Hepatocyte (in vitro differentiated cells): Measurements from ENCODE around the gene MLX. TPM values are rescaled to one million over a fixed set of nuclear protein-coding genes. Genes with fewer than 3 reads are reported as not detected.

Source experiments
- DNase-seq: peaks from one replicate; pipeline ENCODE4 v3.0.0-alpha.2; 2016; ENCODE audit warnings: low spot score
- H2AFZ ChIP-seq: fragments of 200-600 bp; sonication (generic); 2 replicates; pipeline ENCODE4 v1.6.0; 2016; ENCODE audit warnings: antibody characterized with exemption, mild to moderate bottlenecking
- H3K27ac ChIP-seq: fragments of 200-600 bp; sonication (generic); 2 replicates; pipeline ENCODE4 v1.5.1; 2016; ENCODE audit warnings: mild to moderate bottlenecking
- H3K27me3 ChIP-seq: fragments of 200-600 bp; sonication (generic); 2 replicates; pipeline ENCODE4 v1.6.1; 2016
- H3K36me3 ChIP-seq: fragments of 200-600 bp; sonication (generic); replicated peaks from 2 replicates; pipeline ENCODE4 v1.5.1; 2016; ENCODE audit warnings: low read depth; ENCODE audit not compliant: insufficient read depth
- H3K4me1 ChIP-seq: fragments of 200-600 bp; sonication (generic); 2 replicates; pipeline ENCODE4 v1.5.1; 2016; ENCODE audit warnings: mild to moderate bottlenecking, moderate library complexity; ENCODE audit not compliant: insufficient read depth
- H3K4me2 ChIP-seq: fragments of 200-600 bp; sonication (generic); 2 replicates; pipeline ENCODE4 v1.6.0; 2016
- H3K4me3 ChIP-seq: fragments of 200-600 bp; sonication (generic); 2 replicates; pipeline ENCODE4 v1.5.1; 2016; ENCODE audit warnings: mild to moderate bottlenecking
- H3K79me2 ChIP-seq: fragments of 200-600 bp; sonication (generic); 2 replicates; pipeline ENCODE4 v1.6.0; 2017; ENCODE audit warnings: mild to moderate bottlenecking
- H3K9me2 ChIP-seq: fragments of 200-600 bp; sonication (generic); replicated peaks from 2 replicates; pipeline ENCODE4 v1.6.0; 2017; ENCODE audit warnings: mild to moderate bottlenecking; ENCODE audit not compliant: insufficient read depth
- H3K9me3 ChIP-seq: fragments of 200-600 bp; sonication (generic); 2 replicates; pipeline ENCODE4 v1.5.1; 2016; ENCODE audit warnings: low read depth, mild to moderate bottlenecking
- H4K20me1 ChIP-seq: fragments of 200-600 bp; sonication (generic); 2 replicates; pipeline ENCODE4 v1.6.0; 2016; ENCODE audit warnings: mild to moderate bottlenecking; ENCODE audit not compliant: insufficient read depth, poor library complexity, severe bottlenecking
- CTCF ChIP-seq: fragments of 200-600 bp; sonication (generic); IDR thresholded peaks from 2 replicates; pipeline ENCODE4 v1.5.1; 2016; ENCODE audit warnings: antibody characterized with exemption, mild to moderate bottlenecking; ENCODE audit not compliant: poor library complexity
- EZH2 ChIP-seq: fragments of 200-600 bp; sonication (generic); IDR thresholded peaks from 2 replicates; pipeline ENCODE4 v1.6.1; 2016; ENCODE audit warnings: antibody characterized with exemption, mild to moderate bottlenecking, borderline replicate concordance
- EZH2phosphoT487 ChIP-seq: fragments of 200-600 bp; sonication (generic); IDR thresholded peaks from one replicate; pipeline ENCODE4 v1.6.1; 2018; ENCODE audit warnings: antibody characterized with exemption, mild to moderate bottlenecking, low read depth, moderate library complexity; ENCODE audit not compliant: unreplicated experiment, severe bottlenecking
- WGBS: methylation state at CpG from one replicate; pipeline ENCODE4 v1.1.6; 2016; ENCODE audit warnings: low lambda C conversion rate; ENCODE audit errors: missing lambda C conversion rate; 5-methylcytosine and 5-hydroxymethylcytosine counted together
- polyA plus RNA-seq: library from polyadenylated mRNA; unstranded; fragments of >200 nt; fragmentation: Nextera tagmentation; extraction: Ambion mirVana; gene quantifications from 2 replicates; pipeline ENCODE4 v1.2.1, GENCODE V29; 2016
- total RNA-seq: library from RNA; depleted of rRNA; stranded (reverse); fragments of >200 nt; gene quantifications from 2 replicates; pipeline ENCODE4 v1.2.3, GENCODE V29; 2014

Gene MLX
- total and polyA plus RNA-seq, 2 experiments from 2014 or later: 29.7 to 39.5 TPM

- Histone ChIP-seq H3K9me2 (no peaks in the 10 kb centered on the region), H3K4me2 (no peak overlapping the region), H3K79me2 (peaks cover 7% of the 10 kb centered on the region), H2AFZ (no peak overlapping the region), H4K20me1 (no peaks in the 10 kb centered on the region), H3K27me3 (no peaks in the 10 kb centered on the region), H3K9me3 (no peaks in the 10 kb centered on the region), H3K4me1 (peaks cover 4% of the 10 kb centered on the region), H3K27ac (no peak overlapping the region), H3K4me3 (no peak overlapping the region), H3K36me3 (no peaks in the 10 kb centered on the region)
- WGBS: 70% methylated on average over 2 of the region's 2 CpGs
- no peak for DNase-seq
- TF ChIP-seq EZH2 (no peak), CTCF (no peak), EZH2phosphoT487 (no peak)
Measured at GRCh38 chr17:42579794-42580551, 13.1 kb downstream of the MLX start.

GRCh38 chr17:42581744-42582270 lies 14.9 kb downstream of the MLX start:
- H3K36me3 ChIP-seq: no peaks in the 10 kb centered on the region
- H3K4me2 ChIP-seq: no peak overlapping the region
- H3K79me2 ChIP-seq: peaks cover 7% of the 10 kb centered on the region

DNA sequence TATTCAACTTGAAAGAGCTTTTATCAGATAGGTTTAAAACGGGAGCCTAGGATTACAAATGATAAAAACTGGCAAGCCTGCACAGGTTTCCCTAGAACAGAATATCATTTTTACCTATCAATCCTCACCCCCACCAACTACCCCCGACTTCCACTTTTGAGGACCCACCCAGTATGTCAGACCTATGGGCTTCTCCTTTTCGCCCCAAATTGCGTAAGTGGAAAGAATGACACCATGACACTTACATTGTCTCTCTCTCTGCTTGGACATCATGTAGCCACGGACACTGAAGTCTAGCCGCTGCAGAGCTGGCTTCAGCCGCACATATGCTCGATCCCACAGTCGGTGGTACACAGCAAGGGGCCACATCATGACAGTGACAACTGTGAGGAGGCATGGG lies 18.0 kb downstream of the MLX start:
- Histone ChIP-seq H3K4me3 (no peak overlapping the region), H3K9me2 (no peaks in the 10 kb centered on the region), H3K36me3 (no peaks in the 10 kb centered on the region), H3K79me2 (no peaks in the 10 kb centered on the region), H3K9me3 (no peaks in the 10 kb centered on the region), H3K27ac (no peak overlapping the region), H3K27me3 (no peaks in the 10 kb centered on the region), H2AFZ (no peak overlapping the region), H3K4me2 (no peak overlapping the region), H4K20me1 (no peaks in the 10 kb centered on the region), H3K4me1 (no peaks in the 10 kb centered on the region)
- WGBS: 96% methylated on average over 9 of the region's 9 CpGs
- TF ChIP-seq EZH2 (no peak), CTCF (no peak), EZH2phosphoT487 (no peak)
- DNase-seq: no peak

More at GRCh38 chr17:42581744-42582270, 14.9 kb downstream of the MLX start:
- H3K27me3 ChIP-seq: no peaks in the 10 kb centered on the region
- H4K20me1 ChIP-seq: no peaks in the 10 kb centered on the region
- DNase-seq: no peak
- no peaks in the 10 kb centered on the region for H3K9me2 ChIP-seq
- peaks cover 4% of the 10 kb centered on the region for H3K4me1 ChIP-seq
- WGBS: 97% methylated on average over 10 of the region's 10 CpGs
- no peak for TF ChIP-seq EZH2
- no peak for TF ChIP-seq EZH2phosphoT487
- TF ChIP-seq CTCF: no peak
- no peak overlapping the region for H3K27ac ChIP-seq
- no peaks in the 10 kb centered on the region for H3K9me3 ChIP-seq
- H2AFZ ChIP-seq: no peak overlapping the region
- H3K4me3 ChIP-seq: no peak overlapping the region
